ENCODE results near the gene SLC35F3.

Gene SLC35F3

GRCh38 chr1:234265321-234265720, 360.8 kb downstream of the SLC35F3 start:
- DNase-seq = no peak

GRCh38 chr1:234265861-234266260, 361.4 kb downstream of the SLC35F3 start:
- DNase-seq = no peak

- no peak for DNase-seq
Observed at GRCh38 chr1:234270093-234270492, 365.6 kb downstream of the SLC35F3 start.

- DNase-seq = no peak
Observed at GRCh38 chr1:234270581-234271242, 366.2 kb downstream of the SLC35F3 start.

GRCh38 chr1:234271243-234271606, 366.7 kb downstream of the SLC35F3 start:
- DNase-seq = no peak

GRCh38 chr1:234272656-234273312, 368.3 kb downstream of the SLC35F3 start:
- DNase-seq = no peak

- no peak for DNase-seq
Observed at GRCh38 chr1:234273981-234274380, 369.5 kb downstream of the SLC35F3 start.

GRCh38 chr1:234276151-234276788, 371.8 kb downstream of the SLC35F3 start:
- DNase-seq = no peak

GRCh38 chr1:234277161-234277868, 372.8 kb downstream of the SLC35F3 start:
- DNase-seq = no peak

GRCh38 chr1:234279021-234279420, 374.5 kb downstream of the SLC35F3 start:
- no peak for DNase-seq

GRCh38 chr1:234280500-234280899, 376.0 kb downstream of the SLC35F3 start:
- DNase-seq = no peak

- peak; percentile 45 for DNase-seq
Observed at GRCh38 chr1:234281826-234282489, 377.5 kb downstream of the SLC35F3 start.

GRCh38 chr1:234286206-234286605, 381.7 kb downstream of the SLC35F3 start:
- no peak for DNase-seq

- no peak for DNase-seq
Observed at GRCh38 chr1:234288946-234289345, 384.5 kb downstream of the SLC35F3 start.

- DNase-seq = no peak
Observed at GRCh38 chr1:234289538-234290305, 385.2 kb downstream of the SLC35F3 start.

GRCh38 chr1:234292011-234292410, 387.5 kb downstream of the SLC35F3 start:
- DNase-seq = no peak

- DNase-seq = no peak
Observed at GRCh38 chr1:234292548-234292947, 388.1 kb downstream of the SLC35F3 start.

- no peak for DNase-seq
Observed at GRCh38 chr1:234294109-234294817, 389.8 kb downstream of the SLC35F3 start.

- no peak for DNase-seq
Observed at GRCh38 chr1:234295068-234295467, 390.6 kb downstream of the SLC35F3 start.

GRCh38 chr1:234295626-234296025, 391.1 kb downstream of the SLC35F3 start:
- DNase-seq = no peak

GRCh38 chr1:234296496-234296895, 392.0 kb downstream of the SLC35F3 start:
- DNase-seq = no peak

- no peak for DNase-seq
Observed at GRCh38 chr1:234297668-234298067, 393.2 kb downstream of the SLC35F3 start.

Measured in NCI-H524 treated with DMSO at 0.1 percent for 48 hours (cell line).